ENCODE data around the gene TXNDC15. TPM values are rescaled to one million over a fixed set of nuclear protein-coding genes. Genes with fewer than 3 reads are reported as not detected.

The TXNDC15 gene, protein sequence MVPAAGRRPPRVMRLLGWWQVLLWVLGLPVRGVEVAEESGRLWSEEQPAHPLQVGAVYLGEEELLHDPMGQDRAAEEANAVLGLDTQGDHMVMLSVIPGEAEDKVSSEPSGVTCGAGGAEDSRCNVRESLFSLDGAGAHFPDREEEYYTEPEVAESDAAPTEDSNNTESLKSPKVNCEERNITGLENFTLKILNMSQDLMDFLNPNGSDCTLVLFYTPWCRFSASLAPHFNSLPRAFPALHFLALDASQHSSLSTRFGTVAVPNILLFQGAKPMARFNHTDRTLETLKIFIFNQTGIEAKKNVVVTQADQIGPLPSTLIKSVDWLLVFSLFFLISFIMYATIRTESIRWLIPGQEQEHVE
- 166 and 235 TPM in 2 replicates for total RNA-seq

DNA sequence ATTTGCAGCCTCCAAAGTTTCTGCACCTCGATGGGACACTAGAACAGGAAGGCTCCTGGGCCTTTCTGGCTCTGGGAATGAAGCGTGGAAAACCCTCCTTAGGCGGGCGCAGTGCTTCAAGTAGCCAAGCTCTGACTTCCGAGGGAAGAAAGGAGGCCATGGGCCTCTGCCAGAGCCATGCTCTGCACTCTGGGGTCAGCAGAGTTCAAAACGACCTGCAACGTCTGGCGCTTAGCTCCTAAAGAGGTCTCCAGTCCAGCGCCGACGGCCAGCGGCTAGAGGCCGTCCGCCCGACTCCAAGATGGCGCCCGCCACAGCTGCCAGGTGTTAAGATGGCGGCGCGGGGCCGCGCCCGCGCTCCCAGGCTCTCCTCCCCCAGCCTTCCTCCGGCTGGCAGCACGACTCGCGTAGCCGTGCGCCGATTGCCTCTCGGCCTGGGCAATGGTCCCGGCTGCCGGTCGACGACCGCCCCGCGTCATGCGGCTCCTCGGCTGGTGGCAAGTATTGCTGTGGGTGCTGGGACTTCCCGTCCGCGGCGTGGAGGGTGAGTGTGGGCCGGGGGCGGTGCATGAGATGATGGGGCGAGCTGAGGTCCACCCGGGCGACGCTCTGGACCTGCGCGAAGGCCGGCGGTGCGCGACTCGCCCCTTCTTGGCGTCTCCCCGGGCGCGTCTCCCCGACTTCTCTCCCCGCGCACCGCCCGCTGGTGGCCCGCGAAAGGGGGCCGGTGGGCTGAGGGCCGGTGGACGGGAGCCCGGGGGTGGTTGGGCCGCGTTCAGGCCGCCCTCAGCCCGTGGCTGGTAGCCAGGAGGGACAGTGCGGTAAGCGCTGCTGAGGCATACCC lies at the start of gene TXNDC15:
Gene TXNDC15 (plus strand): TSS at position 385 of the 844 bp plus-strand sequence. CDS start 57 bp downstream, at position 442.

DNA sequence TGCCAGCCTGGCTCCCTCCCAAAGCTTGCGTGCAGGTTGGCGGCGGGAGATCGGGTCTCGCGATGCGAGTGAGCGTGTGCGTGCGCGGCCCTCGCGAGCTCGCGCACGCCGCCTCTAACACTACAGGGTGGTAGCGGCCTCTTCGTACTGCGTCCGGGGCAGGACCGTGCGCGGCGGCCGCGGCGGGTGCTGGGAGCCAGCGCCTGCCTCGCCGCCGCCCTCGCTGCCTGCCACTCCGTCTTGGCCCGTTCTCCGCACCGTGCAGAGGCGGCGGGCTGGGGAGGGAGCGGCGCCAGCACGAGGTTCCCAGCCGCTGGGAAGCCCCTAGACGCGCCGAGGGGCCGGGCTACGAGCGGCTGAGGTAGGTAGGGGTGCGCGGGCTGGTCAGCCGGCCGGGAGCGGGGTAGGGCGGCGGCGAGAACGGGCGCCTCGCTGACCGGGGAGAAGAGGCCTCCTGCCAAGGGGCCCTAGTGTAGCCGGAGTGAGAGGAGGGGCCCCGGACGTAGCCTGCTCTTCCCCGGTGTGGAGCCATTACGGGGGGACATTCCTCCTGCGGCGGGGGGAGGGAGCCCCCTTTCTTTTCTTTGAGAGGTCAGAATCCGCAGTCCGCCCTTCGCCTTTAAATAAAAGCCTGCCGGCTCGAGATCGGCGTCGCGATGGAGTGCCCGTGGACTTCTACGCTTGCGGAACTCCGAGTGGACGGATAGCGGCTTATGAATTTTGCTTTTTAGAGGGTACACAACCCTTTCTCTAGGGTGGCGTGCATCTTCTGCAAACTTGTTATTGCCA lies 28.1 kb upstream of the TXNDC15 start, which contains the start of gene C5orf24:
Gene C5orf24 (plus strand): TSS at position 117 of the 789 bp plus-strand sequence. CDS start 8,933 bp downstream, outside the sequence.

DNA sequence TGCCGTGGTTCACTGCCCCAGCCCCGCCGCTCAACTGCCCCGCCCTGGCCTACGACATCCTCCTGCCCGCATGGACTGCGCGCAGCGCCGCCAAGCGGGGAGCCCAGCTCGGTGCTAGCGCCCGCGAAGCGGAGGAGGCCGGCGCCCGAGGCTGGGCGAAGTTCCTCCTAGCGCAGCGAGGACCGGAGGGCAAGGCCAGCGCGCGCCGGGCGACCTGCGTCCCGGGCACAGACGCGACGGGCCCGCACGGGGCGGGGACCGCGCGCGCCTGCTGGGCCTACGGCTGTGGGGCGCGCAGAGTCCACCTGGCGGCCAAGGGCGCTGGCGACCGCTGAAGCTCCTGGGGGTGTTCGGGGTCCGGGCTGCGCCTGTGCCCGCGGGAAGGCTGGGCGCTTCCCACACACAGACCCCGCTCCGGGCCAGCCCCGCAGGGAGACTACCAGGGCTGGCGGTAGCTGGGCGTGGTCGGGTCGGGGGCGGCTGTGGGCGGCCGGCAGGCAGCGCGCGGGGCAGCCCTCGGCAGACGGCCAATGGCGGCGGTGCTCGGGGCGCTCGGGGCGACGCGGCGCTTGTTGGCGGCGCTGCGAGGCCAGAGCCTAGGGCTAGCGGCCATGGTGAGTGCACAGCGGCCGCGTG lies 30.6 kb downstream of the TXNDC15 start, which contains the start of gene PCBD2:
Gene PCBD2 (plus strand): TSS at position 522 of the 636 bp plus-strand sequence. CDS start 9 bp downstream, at position 531.

Other genes starting within 250 kb of the TXNDC15 start
- gene SAR1B, start 241.5 kb upstream of the TXNDC15 start, total RNA-seq, result 43.1 and 108 TPM in 2 replicates
- 27.6 and 30.2 TPM in 2 replicates for gene SEC24A, start 225.6 kb upstream of the TXNDC15 start, total RNA-seq
- gene CAMLG, start 135.8 kb upstream of the TXNDC15 start, total RNA-seq, result 30.9 and 47.9 TPM in 2 replicates
- gene DDX46, start 115.6 kb upstream of the TXNDC15 start, total RNA-seq, result 18.9 and 25.3 TPM in 2 replicates
- 36.6 TPM in 2 replicates for gene C5orf24, start 28.4 kb upstream of the TXNDC15 start, total RNA-seq
- 2.5 and 5.9 TPM in 2 replicates for gene PCBD2, start 30.8 kb downstream of the TXNDC15 start, total RNA-seq
- gene CATSPER3, start 93.5 kb downstream of the TXNDC15 start, total RNA-seq, result 0.38 TPM in 1 of 2 replicates, not detected in the other
- gene PITX1, start 159.9 kb downstream of the TXNDC15 start, total RNA-seq, result 0.38 TPM in 1 of 2 replicates, not detected in the other

All from regular cardiac myocyte (primary cell).